Thoracic aorta (tissue), 2 donors: ENCODE measurements around the gene GYG1. TPM values are rescaled to one million over a fixed set of nuclear protein-coding genes. Genes with fewer than 3 reads are reported as not detected.
"Not testable (repeated sequence)": the region's sequence is repeated elsewhere in the genome, so short reads cannot be mapped to it uniquely, and the experiment has no call there.

Source experiments
- ATAC-seq: fragments of 150-250 bp; one replicate; pipeline ENCODE4 v1.8.0; 2017; ENCODE audit warnings: low read depth; ENCODE audit not compliant: insufficient number of reproducible peaks, low FRiP score
- DNase-seq: peaks from one replicate; pipeline ENCODE4 v3.0.0-alpha.2; 2020; ENCODE audit warnings: low spot score
- H3K27ac ChIP-seq, 2 donors: fragments of 200-600 bp; sonication (generic); 1 replicate in 1 of 2; 2 replicates in 1 of 2; pipeline ENCODE4 v1.5.1; 2016; ENCODE audit warnings: mild to moderate bottlenecking in 2 of 2, moderate library complexity in 2 of 2
- H3K27me3 ChIP-seq: fragments of 200-600 bp; sonication (generic); replicated peaks from 2 replicates; pipeline ENCODE4 v1.6.0; 2016; ENCODE audit warnings: mild to moderate bottlenecking; ENCODE audit not compliant: insufficient read depth
- H3K36me3 ChIP-seq: fragments of 200-600 bp; sonication (generic); one replicate; pipeline ENCODE4 v1.5.1; 2016
- H3K4me1 ChIP-seq, 2 donors: fragments of 200-600 bp; sonication (generic); 1 replicate in 1 of 2; 2 replicates in 1 of 2; pipeline versions ENCODE4 v1.5.1 to v1.6.0; 2016; ENCODE audit warnings: low read depth in 2 of 2, mild to moderate bottlenecking in 1 of 2; ENCODE audit not compliant: control insufficient read depth in 1 of 2
- H3K4me3 ChIP-seq: fragments of 200-600 bp; sonication (generic); 2 replicates; pipeline ENCODE4 v1.5.1; 2016; ENCODE audit warnings: mild to moderate bottlenecking
- H3K9me3 ChIP-seq: fragments of 200-600 bp; sonication (generic); 2 replicates; pipeline ENCODE4 v1.5.1; 2016
- CTCF ChIP-seq: fragments of 200-600 bp; sonication (generic); IDR thresholded peaks from one replicate; pipeline ENCODE4 v1.5.1; 2019; ENCODE audit warnings: antibody characterized with exemption
- total RNA-seq, 2 donors: library from RNA; depleted of rRNA; stranded (reverse); fragments of >200 nt; gene quantifications; one replicate each; pipeline versions ENCODE4 v1.1.0 to v1.2.3, GENCODE V29; 2016

Gene GYG1
- total RNA-seq, 2 donors from 2014 or later = 72.6 to 89.5 TPM

GRCh38 chr3:148971401-148972163 is 19.8 kb upstream of the GYG1 start:
- no peaks in the 10 kb centered on the region for H3K27me3 ChIP-seq
- TF ChIP-seq CTCF = no peak
- DNase-seq = no peak
- H3K27ac ChIP-seq = peak overlapping the region; percentile 46 to 57
- no peaks in the 10 kb centered on the region for H3K36me3 ChIP-seq
- H3K4me1 ChIP-seq = peaks cover 12 to 37% of the 10 kb centered on the region in 2 donors
- H3K9me3 ChIP-seq = no peaks in the 10 kb centered on the region
- no peak for ATAC-seq
- H3K4me3 ChIP-seq = no peak overlapping the region

- H3K4me1 ChIP-seq = peaks cover 12 to 37% of the 10 kb centered on the region in 2 donors
- TF ChIP-seq CTCF = no peak
- DNase-seq = no peak
- no peaks in the 10 kb centered on the region for H3K27me3 ChIP-seq
- H3K36me3 ChIP-seq = no peaks in the 10 kb centered on the region
- ATAC-seq = no peak
- peak overlapping the region; percentile 67 to 73 for H3K27ac ChIP-seq
- H3K4me3 ChIP-seq = peak overlapping the region; percentile 47
- no peaks in the 10 kb centered on the region for H3K9me3 ChIP-seq
Measured at GRCh38 chr3:148974726-148975125, 16.6 kb upstream of the GYG1 start.

- Histone ChIP-seq H3K36me3 (no peaks in the 10 kb centered on the region), H3K27ac (peak overlapping the region; percentile 67 to 73), H3K4me3 (peak overlapping the region; percentile 47), H3K4me1 (peaks cover 12 to 37% of the 10 kb centered on the region in 2 donors), H3K9me3 (no peaks in the 10 kb centered on the region), H3K27me3 (no peaks in the 10 kb centered on the region)
- no peak for TF ChIP-seq CTCF
- peak; percentile 6 for DNase-seq
- peak; percentile 55 for ATAC-seq
Measured at GRCh38 chr3:148975248-148975647, 16.1 kb upstream of the GYG1 start.

GRCh38 chr3:148975696-148976095 is 15.6 kb upstream of the GYG1 start:
- Histone ChIP-seq H3K27ac (peak overlapping the region; percentile 67 to 73), H3K27me3 (no peaks in the 10 kb centered on the region), H3K4me1 (peaks cover 12 to 36% of the 10 kb centered on the region in 2 donors), H3K4me3 (no peak overlapping the region), H3K9me3 (no peaks in the 10 kb centered on the region), H3K36me3 (no peaks in the 10 kb centered on the region)
- ATAC-seq (no peak), DNase-seq (no peak)
- TF ChIP-seq CTCF = no peak

- Histone ChIP-seq H3K4me3 (no peak overlapping the region), H3K27ac (no peak overlapping the region), H3K4me1 (no peaks in the 10 kb centered on the region), H3K9me3 (no peaks in the 10 kb centered on the region), H3K36me3 (no peaks in the 10 kb centered on the region), H3K27me3 (no peaks in the 10 kb centered on the region)
- ATAC-seq = no peak
- TF ChIP-seq CTCF = no peak
- DNase-seq = no peak
Measured at GRCh38 chr3:148981273-148981672, 10.1 kb upstream of the GYG1 start.

- H3K36me3 ChIP-seq, H3K27ac ChIP-seq, H3K9me3 ChIP-seq, DNase-seq, ATAC-seq, H3K4me3 ChIP-seq, H3K27me3 ChIP-seq: not testable (repeated sequence)
- peaks cover 2 to 10% of the 10 kb centered on the region in 2 donors for H3K4me1 ChIP-seq
Measured at GRCh38 chr3:148987551-148987950, 3.8 kb upstream of the GYG1 start.
